Esophagus squamous epithelium (tissue), 5 donors: ENCODE measurements around the gene TNFRSF11A. TPM values are rescaled to one million over a fixed set of nuclear protein-coding genes. Genes with fewer than 3 reads are reported as not detected.

Experiments
- DNase-seq: peaks from one replicate; lab custom pipeline; 2025; lab: John Stamatoyannopoulos, UW
- H3K27ac ChIP-seq, 4 donors: fragments of 200-600 bp; sonication (generic); one replicate each; pipeline ENCODE4 v1.5.1; 2016 to 2019; ENCODE audit warnings: mild to moderate bottlenecking in 1 of 4
- H3K27me3 ChIP-seq, 4 donors: fragments of 200-600 bp; sonication (generic); 1 replicate in 3 of 4; 2 replicates in 1 of 4; pipeline versions ENCODE4 v1.5.1 to v1.6.0; 2017 to 2021; ENCODE audit warnings: antibody characterized with exemption in 1 of 4
- H3K36me3 ChIP-seq, 3 donors: fragments of 200-600 bp; sonication (generic); one replicate each; pipeline ENCODE4 v1.5.1; 2016 to 2019
- H3K4me1 ChIP-seq, 3 donors: fragments of 200-600 bp; sonication (generic); one replicate each; pipeline ENCODE4 v1.5.1; 2017 to 2019
- H3K4me3 ChIP-seq, 4 donors: fragments of 200-600 bp; sonication (generic); 1 replicate in 3 of 4; 2 replicates in 1 of 4; pipeline ENCODE4 v1.5.1; 2016 to 2019; ENCODE audit warnings: mild to moderate bottlenecking in 2 of 4, moderate library complexity in 1 of 4
- H3K9me3 ChIP-seq, 3 donors: fragments of 200-600 bp; sonication (generic); one replicate each; pipeline ENCODE4 v1.5.1; 2016 to 2019
- POLR2A ChIP-seq, 4 donors: fragments of 450-650 bp; IDR thresholded peaks; one replicate each; pipeline ENCODE4 v1.6.1; 2017; ENCODE audit warnings: antibody characterized with exemption in 4 of 4, mild to moderate bottlenecking in 4 of 4, moderate library complexity in 3 of 4
- WGBS, 2 donors: methylation state at CpG; one replicate each; pipeline ENCODE4 v1.1.5; 2018; 5-methylcytosine and 5-hydroxymethylcytosine counted together
- intact Hi-C: fragments of 100-400 bp; cut with DNase I; formaldehyde crosslinking; loops from one replicate; pipeline ENCODE4 v1.15.0; 2022
- total RNA-seq, 4 donors: library from RNA; depleted of rRNA; stranded (reverse); fragments of >200 nt; gene quantifications; one replicate each; pipeline ENCODE4 v1.1.0, GENCODE V29; 2016
- TF ChIP-seq, protein P1 (sequence below), 6 experiments: fragments of 450-650 bp in 4 of 6; fragments of 200-600 bp in 2 of 6; sonication (generic) in 2 of 6; IDR thresholded peaks; one replicate each; pipeline ENCODE4 v1.5.1; 2016 to 2019; ENCODE audit warnings: antibody characterized with exemption in 6 of 6, mild to moderate bottlenecking in 4 of 6, moderate library complexity in 4 of 6
- donor health status: DM: yes; HTN: yes; CAD: no.

The TNFRSF11A gene
- total RNA-seq, 4 donors from 2014 or later = 1.9 to 5.6 (median 3.6) TPM

GRCh38 chr18:62394006-62394763 lies 69.1 kb downstream of the TNFRSF11A start:
- intact Hi-C loops = no loop called here
- 87 to 89% methylated on average over 10 to 11 of the region's 15 CpGs for WGBS, 2 donors
- TF ChIP-seq, protein P1, sequence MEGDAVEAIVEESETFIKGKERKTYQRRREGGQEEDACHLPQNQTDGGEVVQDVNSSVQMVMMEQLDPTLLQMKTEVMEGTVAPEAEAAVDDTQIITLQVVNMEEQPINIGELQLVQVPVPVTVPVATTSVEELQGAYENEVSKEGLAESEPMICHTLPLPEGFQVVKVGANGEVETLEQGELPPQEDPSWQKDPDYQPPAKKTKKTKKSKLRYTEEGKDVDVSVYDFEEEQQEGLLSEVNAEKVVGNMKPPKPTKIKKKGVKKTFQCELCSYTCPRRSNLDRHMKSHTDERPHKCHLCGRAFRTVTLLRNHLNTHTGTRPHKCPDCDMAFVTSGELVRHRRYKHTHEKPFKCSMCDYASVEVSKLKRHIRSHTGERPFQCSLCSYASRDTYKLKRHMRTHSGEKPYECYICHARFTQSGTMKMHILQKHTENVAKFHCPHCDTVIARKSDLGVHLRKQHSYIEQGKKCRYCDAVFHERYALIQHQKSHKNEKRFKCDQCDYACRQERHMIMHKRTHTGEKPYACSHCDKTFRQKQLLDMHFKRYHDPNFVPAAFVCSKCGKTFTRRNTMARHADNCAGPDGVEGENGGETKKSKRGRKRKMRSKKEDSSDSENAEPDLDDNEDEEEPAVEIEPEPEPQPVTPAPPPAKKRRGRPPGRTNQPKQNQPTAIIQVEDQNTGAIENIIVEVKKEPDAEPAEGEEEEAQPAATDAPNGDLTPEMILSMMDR (IDR thresholded peaks at IDR 0.05) = no peak
- no peak for TF ChIP-seq POLR2A (IDR thresholded peaks at IDR 0.05)
- DNase-seq = no peak
- Histone ChIP-seq H3K36me3 (no peaks in the 10 kb centered on the region), H3K27me3 (peaks cover 0 to 29% (median 0%) of the 10 kb centered on the region in 4 donors), H3K9me3 (no peaks in the 10 kb centered on the region), H3K4me1 (peaks cover 0 to 4% (median 0%) of the 10 kb centered on the region in 3 donors), H3K27ac (no peak overlapping the region), H3K4me3 (no peak overlapping the region)

- Histone ChIP-seq H3K9me3 (no peaks in the 10 kb centered on the region), H3K27ac (no peak overlapping the region), H3K4me3 (no peak overlapping the region), H3K4me1 (no peaks in the 10 kb centered on the region), H3K27me3 (peaks cover 0 to 15% (median 0%) of the 10 kb centered on the region in 4 donors), H3K36me3 (no peaks in the 10 kb centered on the region)
- DNase-seq = no peak
- TF ChIP-seq, protein P1 (IDR thresholded peaks at IDR 0.05) = no peak
- TF ChIP-seq POLR2A (IDR thresholded peaks at IDR 0.05) = no peak
- WGBS, 2 donors = 82 to 89% methylated on average over 3 of the region's 3 CpGs
- intact Hi-C loops = no loop called here
Measured at GRCh38 chr18:62396381-62396780, 71.3 kb downstream of the TNFRSF11A start.

- intact Hi-C loops = no loop called here
- no peak for DNase-seq
- no peak overlapping the region for H3K27ac ChIP-seq
- no peaks in the 10 kb centered on the region for H3K4me1 ChIP-seq
- H3K27me3 ChIP-seq = peaks cover 0 to 15% (median 0%) of the 10 kb centered on the region in 4 donors
- H3K9me3 ChIP-seq = no peaks in the 10 kb centered on the region
- TF ChIP-seq POLR2A (IDR thresholded peaks at IDR 0.05) = no peak
- TF ChIP-seq, protein P1 (IDR thresholded peaks at IDR 0.05) = no peak
- H3K36me3 ChIP-seq = no peaks in the 10 kb centered on the region
- no peak overlapping the region for H3K4me3 ChIP-seq
- 42 to 50% methylated on average over 3 of the region's 3 CpGs for WGBS, 2 donors
Measured at GRCh38 chr18:62396967-62397366, 71.9 kb downstream of the TNFRSF11A start.

- TF ChIP-seq, protein P1 (IDR thresholded peaks at IDR 0.05) = no peak
- TF ChIP-seq POLR2A (IDR thresholded peaks at IDR 0.05) = no peak
- DNase-seq = no peak
- Histone ChIP-seq H3K9me3 (no peaks in the 10 kb centered on the region), H3K4me1 (no peaks in the 10 kb centered on the region), H3K4me3 (no peak overlapping the region), H3K27me3 (peaks cover 0 to 4% (median 0%) of the 10 kb centered on the region in 4 donors), H3K36me3 (no peaks in the 10 kb centered on the region), H3K27ac (no peak overlapping the region)
- intact Hi-C loops = no loop called here
- WGBS, 2 donors = 85 to 88% methylated on average over 6 of the region's 6 CpGs
Measured at GRCh38 chr18:62398291-62398690, 73.2 kb downstream of the TNFRSF11A start.

DNA sequence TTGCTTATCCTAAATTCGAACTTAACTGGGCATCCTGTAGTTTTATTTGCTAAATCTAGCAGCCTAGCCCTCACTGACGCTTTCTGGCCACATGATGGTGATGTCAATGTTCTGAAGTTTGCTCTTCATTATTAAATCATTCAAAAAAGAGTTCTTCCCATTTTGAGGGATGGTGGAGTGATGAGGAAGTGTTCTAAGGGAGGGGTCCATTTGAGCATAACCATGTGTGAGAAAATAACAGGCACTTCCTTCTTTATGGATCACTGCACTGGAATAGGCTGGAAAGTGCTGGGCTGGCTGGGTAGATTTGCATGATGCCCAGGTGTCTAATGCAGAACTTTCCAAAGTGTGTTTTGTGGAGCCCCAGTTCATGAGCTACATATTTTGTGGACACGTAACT lies 74.2 kb downstream of the TNFRSF11A start:
- intact Hi-C loops = no loop called here
- no peak for DNase-seq
- TF ChIP-seq, protein P1 (IDR thresholded peaks at IDR 0.05) = no peak
- TF ChIP-seq POLR2A (IDR thresholded peaks at IDR 0.05) = no peak
- no peak overlapping the region for H3K27ac ChIP-seq
- no peaks in the 10 kb centered on the region for H3K27me3 ChIP-seq
- no peaks in the 10 kb centered on the region for H3K9me3 ChIP-seq
- 29 to 75% methylated on average over 2 to 3 of the region's 3 CpGs for WGBS, 2 donors
- no peaks in the 10 kb centered on the region for H3K36me3 ChIP-seq
- no peaks in the 10 kb centered on the region for H3K4me1 ChIP-seq
- no peak overlapping the region for H3K4me3 ChIP-seq
